ENCODE data around the gene BLMH.

- TF ChIP-seq CTCF (conservative IDR thresholded peaks at IDR 0.05; ENCODE audit: low read depth, low read length) (no peak), EZH2 (IDR thresholded peaks at IDR 0.05; ENCODE audit: borderline replicate concordance, low read depth, low read length, poor library complexity, severe bottlenecking) (no peak)
These were observed 18.8 kb upstream of the BLMH start for GRCh38 chr17:30310562-30310961.

Data from A673 (cell line).